Activated CD4-positive, alpha-beta T cell treated with anti-CD3 and anti-CD28 coated beads, Interleukin-2, amount 50 U/mL, for 24 hours (primary cell): ENCODE data around the gene ALDH9A1.
"Not testable (repeated sequence)": the region's sequence is repeated elsewhere in the genome, so short reads cannot be mapped to it uniquely, and the experiment has no call there.

Source experiments
- DNase-seq, 2 donors: peaks; one replicate each; pipeline ENCODE4 v3.0.0-alpha.2; 2020; ENCODE audit warnings: low read depth in 1 of 2, low spot score in 1 of 2

Gene ALDH9A1

DNA sequence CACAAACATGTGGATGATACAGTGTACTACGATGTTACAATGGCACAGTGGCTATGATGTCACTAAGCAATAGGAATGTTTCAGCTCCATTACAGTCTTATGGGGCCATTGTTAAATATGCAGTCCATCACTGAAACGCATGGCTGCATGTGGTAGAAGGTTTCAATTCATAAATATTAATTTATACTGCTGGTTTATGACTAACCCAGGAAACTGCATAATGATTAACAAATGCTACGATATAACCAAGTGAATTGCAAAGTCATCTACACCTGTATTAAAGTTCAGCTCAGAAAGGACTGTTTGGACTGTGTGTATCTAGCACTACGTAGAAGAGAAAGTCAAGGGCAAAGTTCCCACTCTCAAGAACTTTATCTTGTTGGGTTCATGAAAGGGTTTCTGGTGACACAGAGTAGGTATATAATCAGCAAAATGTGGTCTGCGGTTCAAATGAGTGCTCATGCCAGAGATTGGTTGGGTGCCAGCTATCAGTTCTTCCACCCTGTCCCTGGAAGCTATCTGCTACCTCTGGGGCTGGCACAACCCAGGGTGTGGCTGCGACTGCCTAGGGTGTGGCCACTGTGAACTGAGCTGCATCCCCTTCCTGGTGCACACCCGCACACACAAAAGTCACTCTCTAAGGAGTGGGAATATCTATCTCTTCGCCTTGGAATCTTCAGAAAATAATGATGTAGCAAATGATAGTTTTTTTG, 52.6 kb downstream of the ALDH9A1 start:
- DNase-seq: no peak

DNA sequence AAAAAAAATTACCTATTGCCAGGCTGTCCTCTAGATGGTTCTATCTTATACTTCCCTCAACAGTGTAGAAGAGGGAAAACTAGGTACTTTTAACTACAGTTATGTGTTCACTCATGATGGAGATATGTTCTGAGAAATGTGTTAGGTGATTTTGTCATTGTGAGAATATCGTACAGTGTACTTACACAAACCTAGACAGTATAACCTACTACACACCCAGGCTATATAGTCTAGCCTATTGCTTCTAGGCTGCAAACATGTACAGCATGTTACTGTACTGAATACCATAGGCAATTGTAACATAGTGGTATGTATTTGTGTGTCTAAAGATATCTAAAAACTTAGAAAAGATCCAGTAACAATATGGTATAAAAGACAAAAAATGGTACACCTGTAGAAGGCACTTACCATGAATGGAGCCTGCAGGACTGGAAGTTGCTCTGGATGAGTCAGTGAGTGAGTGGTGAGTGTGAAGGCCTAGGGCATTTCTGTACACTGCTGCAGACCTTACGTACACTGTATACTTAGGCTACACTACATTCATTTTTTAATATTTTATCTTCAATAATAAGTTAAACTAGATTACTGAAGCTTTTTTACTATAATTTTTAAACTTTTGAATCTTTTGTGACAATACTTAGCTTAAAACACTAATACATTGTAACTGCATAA, 54.2 kb downstream of the ALDH9A1 start:
- no peak for DNase-seq

DNA sequence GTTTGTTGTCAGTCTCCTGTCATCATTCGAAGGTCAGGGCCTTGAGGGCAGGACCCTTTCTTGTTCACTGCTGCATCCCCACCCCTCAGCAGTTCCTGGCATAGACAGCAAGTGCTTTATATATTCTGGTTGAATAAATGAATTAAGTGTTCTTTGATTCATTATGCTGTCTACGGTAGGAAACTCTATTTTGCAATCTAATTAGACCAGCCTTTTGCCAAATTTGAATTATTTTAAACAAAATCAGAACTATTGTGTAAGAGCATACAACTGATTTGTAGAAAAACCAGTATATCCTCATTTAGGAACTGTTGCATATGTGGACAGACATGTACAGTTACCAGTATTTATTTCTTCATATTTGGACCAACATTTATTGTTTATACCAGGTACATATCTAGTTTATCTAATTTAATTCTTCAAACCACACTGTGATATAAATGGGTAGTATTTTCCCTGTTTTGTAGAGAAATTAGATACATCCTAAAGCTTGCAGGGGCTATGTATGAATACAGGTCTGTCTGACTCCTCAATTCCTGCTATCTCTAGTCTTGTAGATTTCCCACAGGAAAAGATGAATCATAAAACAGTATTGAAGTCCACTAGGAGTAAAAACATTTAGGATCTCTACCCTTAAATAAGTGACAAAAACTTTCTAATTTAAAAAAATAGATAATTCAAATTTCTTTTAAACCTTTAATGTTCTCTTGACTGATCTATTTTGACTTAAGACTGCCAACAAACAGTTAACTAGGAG, 57.0 kb downstream of the ALDH9A1 start:
- DNase-seq: no peak

DNA sequence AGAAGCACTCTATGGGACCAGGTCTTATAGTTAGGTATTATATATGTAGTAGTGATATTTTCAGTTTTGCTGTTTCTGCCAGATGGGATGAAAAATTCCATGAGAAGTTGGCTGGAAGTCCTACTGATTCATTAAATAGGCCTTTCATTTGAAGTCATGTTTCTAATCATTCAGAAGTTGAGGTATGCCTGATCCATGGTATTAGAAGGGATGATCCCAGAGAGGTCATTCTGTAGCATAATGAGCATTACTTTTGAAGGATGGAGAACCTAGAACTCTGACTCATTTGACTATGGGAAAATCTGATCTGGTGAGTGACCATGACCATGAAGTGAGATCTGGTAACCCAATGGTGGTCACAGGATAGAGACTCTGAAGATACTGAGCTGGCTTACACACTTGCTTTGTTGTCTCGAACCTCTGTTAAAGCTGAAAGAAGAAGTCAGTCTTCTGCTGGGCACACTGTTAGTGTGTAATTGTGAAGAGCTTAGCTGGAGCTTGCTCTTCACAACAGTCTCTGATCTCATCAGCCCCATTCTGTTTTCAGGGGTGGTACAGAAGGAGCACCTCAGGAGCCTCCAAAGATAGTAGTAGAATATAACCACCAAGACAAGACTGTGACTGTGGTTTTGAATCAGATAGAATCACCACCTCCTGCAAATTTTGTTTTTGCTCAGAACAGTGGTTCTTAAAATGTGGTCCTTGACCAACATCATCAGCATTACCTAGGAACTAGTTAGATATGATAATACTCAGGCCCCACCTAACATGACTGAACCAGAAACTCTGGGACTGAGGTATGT, 58.3 kb downstream of the ALDH9A1 start:
- DNase-seq: no peak

DNA sequence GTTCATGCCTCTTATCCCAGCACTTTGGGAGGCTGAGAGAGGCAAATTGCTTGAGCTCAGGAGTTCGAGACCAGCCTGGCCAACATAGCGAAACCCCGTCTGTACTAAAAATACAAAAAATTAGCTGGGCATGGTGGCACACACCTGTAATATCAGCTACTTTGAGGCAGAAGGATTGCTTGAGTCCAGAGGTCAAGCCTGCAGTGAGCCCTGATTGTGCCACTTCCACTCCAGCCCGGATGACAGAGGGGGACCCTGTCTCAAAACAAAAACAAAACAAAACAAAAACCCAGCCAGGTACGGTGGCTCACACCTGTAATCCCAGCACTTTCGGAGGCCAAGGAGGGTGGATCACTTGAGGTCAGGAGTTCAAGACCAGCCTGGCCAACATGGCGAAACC, 60.2 kb downstream of the ALDH9A1 start:
- not testable (repeated sequence) for DNase-seq

DNA sequence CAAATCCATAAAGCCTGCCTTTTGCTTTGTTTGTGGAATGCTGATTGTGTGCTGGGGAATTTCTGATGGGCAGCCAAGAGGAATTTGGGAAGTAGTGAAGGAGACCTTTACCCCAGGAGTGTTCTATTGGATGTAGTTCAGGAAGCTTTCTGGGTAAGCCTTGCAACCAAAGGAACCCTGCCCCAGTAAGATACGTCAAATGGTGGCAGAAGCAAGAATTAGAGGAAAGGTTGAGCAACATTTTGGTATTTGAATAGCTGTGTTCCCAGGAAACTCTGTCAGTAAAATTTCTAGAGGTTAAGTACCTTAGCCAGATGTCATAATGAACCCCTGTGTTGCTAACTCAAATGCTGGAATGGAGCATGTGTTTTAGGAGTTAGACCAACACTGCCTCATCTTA, 60.9 kb downstream of the ALDH9A1 start:
- no peak for DNase-seq

DNA sequence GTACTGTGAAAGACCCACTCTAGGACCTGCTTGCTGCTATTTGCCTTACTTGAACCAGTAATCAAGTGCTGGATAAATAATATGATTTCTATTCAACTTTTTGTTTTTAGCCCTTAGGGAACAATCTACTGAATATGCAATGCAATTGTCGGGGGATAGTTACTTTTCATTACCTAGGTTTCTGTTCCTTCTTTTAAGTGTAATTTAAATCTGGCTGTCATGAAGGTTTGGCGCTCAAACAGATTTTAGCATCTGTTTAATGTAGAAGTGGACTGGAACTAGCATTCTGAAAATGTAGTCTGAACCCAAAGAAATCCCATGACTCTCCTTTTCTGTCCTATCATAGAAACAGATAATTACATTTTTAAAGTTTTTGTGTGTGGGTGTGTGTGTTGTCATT, 62.5 kb downstream of the ALDH9A1 start:
- DNase-seq: no peak

DNA sequence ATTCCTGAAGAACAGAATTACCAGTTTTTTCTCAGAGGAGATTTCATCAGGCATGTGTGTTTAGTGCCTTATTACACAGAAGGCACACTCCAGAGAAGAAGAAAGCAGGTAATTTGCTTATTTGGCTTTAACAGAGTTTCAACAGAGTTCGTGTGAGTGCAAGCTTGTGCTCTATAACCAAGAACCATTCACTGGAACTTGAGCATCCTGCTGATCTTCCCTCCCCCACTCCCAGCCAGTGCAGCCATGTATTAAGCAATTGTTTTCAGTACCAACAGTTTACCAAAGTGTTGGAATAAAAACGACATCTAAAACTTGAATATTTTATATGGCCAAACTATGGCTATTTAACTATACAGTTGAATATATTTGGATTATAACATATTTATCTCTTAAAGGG, 63.0 kb downstream of the ALDH9A1 start:
- no peak for DNase-seq

DNA sequence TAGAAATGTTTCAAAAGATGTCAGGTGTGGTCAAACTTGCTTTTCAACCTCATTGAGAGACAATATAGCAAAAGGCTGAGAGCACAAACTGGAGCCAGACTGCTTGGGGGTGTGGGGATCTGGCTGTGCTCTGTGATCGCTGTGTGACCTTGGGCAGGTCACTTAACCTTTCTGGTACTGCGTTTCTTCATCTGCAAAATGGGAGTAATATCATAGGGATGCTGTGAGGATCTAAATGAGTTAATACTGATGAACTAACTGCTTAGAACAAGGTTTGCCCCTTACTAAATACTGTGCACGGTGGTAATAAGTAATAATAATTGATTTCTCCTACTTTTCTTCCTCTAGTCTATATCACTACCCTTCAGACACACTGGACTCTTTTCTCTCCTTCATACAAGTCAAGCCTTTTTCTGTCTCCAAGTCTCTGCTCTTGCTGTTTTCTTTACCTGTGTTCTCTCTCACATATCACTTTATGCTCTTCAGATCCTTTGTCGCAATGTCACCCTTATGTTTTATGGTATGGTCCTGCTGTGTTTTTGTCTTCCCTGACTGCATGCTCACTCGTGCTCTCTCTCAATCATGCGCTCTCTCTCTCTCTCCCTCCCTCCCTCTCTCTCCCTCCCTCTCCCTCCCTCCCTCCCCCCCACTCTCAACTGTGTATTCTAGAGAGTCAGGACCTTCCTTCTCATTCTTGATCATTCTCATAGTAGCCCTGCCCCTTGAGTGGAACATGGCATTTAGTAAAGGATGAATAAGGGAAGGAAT, 64.0 kb downstream of the ALDH9A1 start:
- DNase-seq: no peak

DNA sequence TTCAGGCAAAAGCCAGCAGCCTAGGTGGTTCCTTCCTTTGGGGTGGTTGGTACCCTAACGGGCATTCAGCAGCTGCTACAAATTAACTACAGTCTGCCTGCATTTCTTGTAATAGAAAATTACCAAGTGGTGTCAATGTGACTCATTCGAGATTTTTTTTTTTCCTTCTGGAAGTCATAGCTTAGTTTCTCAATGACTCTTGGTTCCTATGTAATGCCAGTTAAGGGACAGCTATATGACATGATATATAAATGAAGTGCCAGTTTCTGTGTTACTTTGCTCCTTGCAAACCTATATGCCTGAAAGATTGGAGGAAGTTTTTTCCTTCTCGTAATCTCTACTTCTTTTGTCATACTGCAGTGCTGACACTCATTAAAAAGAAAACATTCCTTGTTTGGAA, 64.7 kb downstream of the ALDH9A1 start:
- no peak for DNase-seq

DNA sequence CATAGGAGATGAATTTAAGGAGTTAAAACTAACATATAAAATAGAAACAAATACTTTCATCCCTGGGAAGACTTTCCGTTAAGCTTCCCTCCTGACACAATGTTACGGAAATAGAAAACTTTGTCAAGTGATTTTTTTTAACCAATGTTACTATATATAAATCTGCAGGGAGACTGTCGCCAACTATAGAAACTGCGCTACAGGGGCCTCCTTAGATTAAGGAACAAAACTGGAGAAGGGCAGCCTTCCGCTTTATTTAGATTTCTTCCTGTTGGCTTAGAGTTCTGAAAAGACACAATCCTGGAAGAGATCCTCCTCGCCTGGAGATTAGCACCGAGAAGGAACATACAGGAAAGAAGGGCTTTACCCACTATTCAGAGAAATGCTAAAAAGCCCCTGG, 65.9 kb downstream of the ALDH9A1 start:
- no peak for DNase-seq

DNA sequence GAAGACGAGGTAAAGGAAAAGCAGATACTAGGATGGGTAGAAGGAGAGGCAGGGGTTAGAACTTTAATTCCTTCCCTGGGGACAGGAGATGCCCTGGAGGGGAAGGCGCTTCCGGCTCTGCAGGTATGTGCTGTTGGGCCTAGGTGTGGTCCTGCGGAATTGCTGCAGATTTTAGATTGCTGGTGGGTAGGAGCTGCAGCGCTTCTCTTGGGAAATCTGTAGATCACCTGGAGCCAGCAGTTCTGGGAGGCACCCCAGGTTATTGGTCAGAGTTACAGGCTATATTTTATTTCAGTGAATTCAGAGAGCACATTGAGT, 66.3 kb downstream of the ALDH9A1 start:
- no peak for DNase-seq

DNA sequence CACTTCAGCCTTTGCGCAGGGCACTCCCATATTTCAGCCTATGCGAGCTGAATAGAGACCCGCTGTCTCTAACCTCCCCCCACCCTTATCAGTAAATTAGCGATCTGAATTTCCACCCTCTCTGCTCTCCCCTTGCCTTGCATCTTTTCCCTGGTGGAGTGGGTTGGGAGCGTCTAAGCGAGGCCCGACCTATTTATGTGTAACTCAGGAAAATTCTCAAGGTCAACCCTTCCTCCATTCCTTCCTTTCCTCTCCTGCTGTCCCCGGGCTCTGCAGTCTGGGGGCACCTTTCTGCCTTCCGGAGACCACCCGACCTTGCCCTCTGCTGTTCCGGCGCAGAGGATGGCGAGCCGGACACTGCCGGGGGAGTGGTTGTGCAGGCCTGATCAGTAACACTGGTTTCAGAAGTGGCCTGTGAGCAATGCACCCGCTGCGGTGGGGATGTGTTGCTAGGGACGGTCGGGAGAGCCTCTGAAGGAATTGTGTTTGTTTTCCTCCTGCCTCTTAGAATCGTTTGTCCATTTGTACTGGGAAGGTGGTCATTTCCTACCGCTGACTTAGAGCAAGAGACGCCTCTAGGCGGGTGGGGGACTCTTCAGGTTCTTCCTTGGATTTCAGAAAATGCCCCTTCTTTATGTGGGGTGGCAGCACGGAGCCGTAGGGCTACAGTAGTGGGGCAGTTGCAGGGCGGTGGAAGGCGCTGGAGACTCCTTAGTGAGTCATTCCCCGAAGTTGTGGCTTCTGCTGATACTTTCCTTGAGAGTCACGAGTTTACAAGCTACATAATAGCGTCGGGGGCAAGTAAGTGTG, 66.8 kb downstream of the ALDH9A1 start:
- peak; percentile 8 to 24 for DNase-seq

DNA sequence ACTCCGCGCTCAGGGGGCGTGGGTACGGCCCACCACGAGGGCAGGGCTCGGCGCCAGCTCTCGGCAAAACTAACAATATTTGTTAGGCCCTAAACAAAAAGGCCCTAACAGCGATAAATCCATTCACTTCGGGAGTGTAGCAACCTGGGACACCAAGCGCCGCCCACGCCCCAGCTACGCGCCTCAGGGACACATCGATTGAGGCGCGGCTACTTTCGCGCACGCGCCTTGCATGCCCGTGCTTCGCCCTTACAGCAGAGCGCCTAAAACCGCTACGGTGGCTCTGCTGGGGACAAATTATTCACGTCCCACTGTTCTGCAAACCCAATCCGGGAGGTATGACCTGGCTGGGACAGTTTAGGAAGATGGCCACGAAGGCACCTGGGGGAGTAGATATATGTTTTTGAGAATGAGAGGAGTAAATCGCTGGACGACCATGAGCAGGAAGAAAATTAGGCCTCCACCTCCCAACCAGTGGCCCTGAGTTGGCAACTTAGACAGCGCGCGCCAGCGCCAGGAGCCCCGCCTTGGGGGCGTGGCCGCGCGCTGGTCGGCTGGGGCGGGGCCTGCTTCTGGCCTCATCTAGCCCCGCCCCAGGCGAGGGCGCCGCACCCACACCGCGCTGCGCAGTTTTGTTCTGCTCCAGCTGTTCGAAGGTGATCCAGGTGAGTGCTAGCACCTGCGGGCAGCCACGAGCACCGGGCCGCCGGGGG, 67.6 kb downstream of the ALDH9A1 start, which contains the start of gene MGST3:
Gene MGST3, plus strand, starts transcription at position 606 of the 713 bp plus-strand sequence. CDS start 18,614 bp downstream, outside the sequence.
- DNase-seq: peak; percentile 85 to 91

DNA sequence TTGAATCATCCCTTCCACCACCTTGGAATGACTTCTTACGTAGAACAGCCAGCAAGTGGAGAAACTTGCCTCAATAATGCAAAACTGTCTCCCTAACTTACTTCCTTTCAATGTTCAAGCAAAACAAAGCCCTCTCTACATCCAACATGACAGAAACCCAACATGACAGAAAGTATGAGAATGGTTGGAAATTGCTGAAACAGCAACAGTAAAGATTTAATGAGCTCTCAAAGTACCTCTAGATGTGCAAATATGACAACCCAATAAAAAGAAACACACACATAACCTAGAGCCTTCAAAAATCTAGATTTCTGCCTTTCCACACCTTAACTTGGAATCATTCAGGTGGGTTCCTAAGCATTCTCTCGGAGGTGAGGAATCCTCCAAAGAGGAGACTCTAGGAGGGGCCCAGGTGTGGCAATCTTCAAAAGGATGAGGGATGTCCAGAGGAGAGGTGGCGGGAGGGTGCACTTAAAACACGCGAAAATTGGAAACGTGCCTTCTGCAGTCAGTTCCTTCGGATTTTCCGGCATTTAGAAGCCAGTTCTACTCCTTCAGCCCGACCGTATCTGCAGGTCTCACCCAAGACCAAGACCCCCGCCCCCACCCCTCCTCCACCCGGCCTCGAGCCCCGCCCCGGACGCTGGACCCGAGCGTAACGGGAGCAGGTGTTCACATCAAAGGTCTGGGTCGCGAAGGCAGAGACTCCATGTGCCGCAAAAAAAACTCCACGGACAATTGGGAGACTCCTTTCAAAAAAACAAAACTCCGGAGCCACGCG, 68.3 kb downstream of the ALDH9A1 start:
- DNase-seq: no peak

DNA sequence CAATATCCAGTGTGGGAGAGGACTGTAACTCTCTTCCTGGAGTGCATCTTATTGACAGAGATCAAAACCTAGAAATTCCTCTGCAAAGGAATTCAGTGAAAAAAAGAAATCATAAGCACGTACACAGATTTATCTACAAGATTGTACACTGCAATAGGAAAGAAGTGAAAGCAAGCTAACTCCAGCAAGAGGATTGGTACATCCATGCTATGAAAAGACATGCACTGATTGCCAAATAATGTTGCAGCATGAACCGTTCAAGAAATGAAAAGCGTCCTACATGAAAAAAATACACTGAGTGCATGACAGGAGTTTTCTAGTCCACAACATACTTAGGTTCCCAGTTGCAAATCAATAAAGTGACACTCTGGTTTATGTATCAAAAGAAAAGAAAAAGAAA, 69.2 kb downstream of the ALDH9A1 start:
- DNase-seq: no peak

DNA sequence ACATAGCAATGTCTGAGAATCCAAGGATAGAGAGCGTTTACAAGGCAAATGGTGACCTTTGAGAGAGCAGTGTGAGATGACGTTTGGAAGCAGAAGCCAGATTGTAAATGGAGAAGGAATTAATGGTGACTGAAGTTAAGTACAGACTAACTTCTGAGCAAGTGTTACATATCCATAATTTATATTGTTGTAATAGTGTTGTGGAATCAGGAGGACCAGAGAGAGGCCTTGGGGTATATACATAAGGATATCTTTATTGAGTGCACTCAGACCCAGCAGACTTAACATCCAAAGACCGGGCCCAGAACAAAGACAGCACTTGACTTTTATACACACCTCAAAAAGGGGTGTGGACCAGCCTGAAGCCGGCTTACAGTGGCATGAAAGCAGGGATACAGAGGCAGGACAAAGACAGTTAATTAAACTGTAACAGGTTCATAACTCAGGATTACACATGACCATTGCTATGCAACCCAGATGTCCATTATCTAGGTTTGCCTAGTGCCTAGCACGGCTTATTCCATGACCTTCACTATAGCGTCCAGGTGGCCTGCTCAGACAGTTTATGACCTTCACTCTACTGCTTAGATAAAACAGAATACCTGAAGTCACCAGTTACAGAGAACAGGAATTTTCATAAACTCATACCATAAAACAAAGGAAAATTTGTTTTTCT, 70.1 kb downstream of the ALDH9A1 start:
- no peak for DNase-seq

DNA sequence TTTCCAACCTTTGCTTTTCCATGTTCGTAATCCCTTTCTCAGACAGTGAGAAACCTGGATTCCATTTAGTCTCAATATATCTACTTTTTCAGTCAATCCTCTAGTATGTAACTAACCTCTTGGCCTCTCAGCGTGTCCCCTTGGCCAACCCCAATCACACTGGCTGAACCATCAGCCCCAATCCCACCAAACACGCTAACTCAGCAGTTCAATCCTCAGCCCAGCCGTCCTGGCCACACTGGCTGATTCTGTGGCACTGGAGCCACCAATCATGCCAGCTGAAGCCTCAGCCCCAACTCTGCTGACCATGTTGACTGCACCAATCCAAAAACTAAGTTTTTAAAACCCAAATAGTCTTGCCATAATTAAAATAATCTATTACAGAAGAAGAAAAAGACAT, 73.9 kb downstream of the ALDH9A1 start:
- DNase-seq: no peak
